ENCODE measurements around the gene SCAF1. TPM values are rescaled to one million over a fixed set of nuclear protein-coding genes. Genes with fewer than 3 reads are reported as not detected.

The SCAF1 gene
- total and polyA plus RNA-seq, 9 of the 15 experiments (the other 6 are each of a cell fraction or from before 2014, with no cell fraction given) = 0.20 to 79.0 (median 4.9) TPM

DNA sequence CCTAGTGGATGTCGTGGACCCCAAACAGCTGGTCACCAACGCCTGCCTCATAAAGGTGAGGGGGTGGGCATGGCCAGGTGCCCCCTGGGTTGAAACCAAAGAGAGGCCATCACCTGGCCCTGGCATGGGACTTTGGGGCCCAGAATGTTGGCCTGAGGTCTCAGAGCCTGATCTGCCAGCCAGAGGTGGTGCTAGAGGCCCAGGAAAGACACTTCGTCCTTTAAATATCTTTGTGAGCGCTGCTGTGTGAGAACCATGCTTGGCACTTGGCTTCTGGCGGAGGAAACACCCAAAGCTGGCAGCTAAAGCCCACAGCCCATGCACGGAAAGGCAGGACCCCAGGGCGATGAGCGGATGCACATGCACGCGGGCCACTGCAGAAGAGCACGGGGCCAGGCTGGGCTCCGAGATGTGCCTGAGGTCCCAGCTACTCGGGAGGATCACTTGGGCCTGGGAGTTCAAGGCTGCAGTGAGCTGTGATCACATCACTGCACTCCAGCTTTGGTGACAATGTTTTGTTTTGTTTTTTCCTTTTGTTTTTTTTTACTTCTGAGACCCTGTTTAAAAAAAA, 43.1 kb downstream of the SCAF1 start (continued):
- TF ChIP-seq ZNF23 (CRISPR knock-in tag; IDR thresholded peaks at IDR 0.05) (no peak), ZNF444 (CRISPR knock-in tag; IDR thresholded peaks at IDR 0.05) (no peak)

DNA sequence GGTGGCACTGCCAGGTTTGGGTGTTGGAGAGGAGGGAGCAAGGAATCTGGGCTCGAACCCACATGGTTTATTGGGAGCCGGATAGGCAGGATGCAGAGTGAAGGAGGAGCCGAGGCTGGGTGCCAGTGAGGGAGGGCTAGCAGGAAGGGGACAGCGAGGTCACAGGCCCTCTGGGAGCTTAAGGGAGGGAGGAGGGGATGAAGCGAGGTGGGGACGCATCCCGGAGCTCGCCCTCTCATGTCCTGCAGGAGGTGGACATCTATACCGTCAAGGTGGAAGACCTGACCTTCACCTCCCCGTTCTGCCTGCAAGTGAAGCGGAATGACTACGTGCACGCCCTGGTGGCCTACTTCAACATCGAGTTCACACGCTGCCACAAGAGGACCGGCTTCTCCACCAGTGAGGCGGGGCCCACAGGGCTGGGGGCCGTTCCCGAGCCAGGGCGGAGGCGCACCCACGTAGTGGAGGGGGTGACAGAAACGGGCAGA, 43.9 kb downstream of the SCAF1 start:
- no peak for TF ChIP-seq HMGN3 (IDR thresholded peaks at IDR 0.05; ENCODE audit: borderline replicate concordance, extremely low read depth, insufficient read length, low read depth, low read length)
- no peak for TF ChIP-seq ZNF830 (CRISPR knock-in tag; IDR thresholded peaks at IDR 0.05)
- TF ChIP-seq ELF2 (CRISPR knock-in tag; IDR thresholded peaks at IDR 0.05) = no peak
- peak; percentile 45; the same call in 1 of the 2 replicates for TF ChIP-seq POLR2G (IDR thresholded peaks at IDR 0.05; ENCODE audit: low read depth, low read length)
- no peak for TF ChIP-seq PRPF4 (IDR thresholded peaks at IDR 0.05; ENCODE audit: insufficient read depth, low read depth, low read length, poor library complexity, severe bottlenecking)
- TF ChIP-seq RBFOX2 (IDR thresholded peaks at IDR 0.05; ENCODE audit: low read depth, low read length) = peak; percentile 52; the same call in 1 of the 2 replicates
- TF ChIP-seq POLR2A (conservative IDR thresholded peaks at IDR 0.05) = peak; percentile 53; the same call in 1 of the 2 replicates
- no peak for TF ChIP-seq ARNT (IDR thresholded peaks at IDR 0.05)
- no peak for TF ChIP-seq CEBPG (CRISPR knock-in tag; IDR thresholded peaks at IDR 0.05)
- TF ChIP-seq CEBPG (tag; conservative IDR thresholded peaks at IDR 0.05 in 1 of 2, IDR thresholded peaks at IDR 0.05 in 1 of 2) = no peak
- DNase-seq (ENCODE audit: extremely low read depth in 1 of 4, low spot score in 3 of 4) (no peak), ATAC-seq (no peak), FAIRE-seq (no peak)
- ChIA-PET CTCF (ENCODE audit: low intra/inter-chr PET ratio) (no interaction called here), POLR2A (interaction anchor here (0.7 to 1.0 kb wide), 3 partner anchors 9 to 27 kb away, joined by 3 to 8 read pairs (median 3); partner anchors contain the start of gene PRMT1)
- intact Hi-C loops (cut with micrococcal nuclease) = loop anchor here (2.0 kb wide), 1 partner anchor 75 kb away; no protein-coding TSS in a partner anchor
- no peak overlapping the region for H2AFZ ChIP-seq (ENCODE audit: low read depth, low read length)
- 98% methylated on average over 21 of the region's 23 CpGs for WGBS (ENCODE audit: insufficient coverage, low coverage, missing lambda C conversion rate)
- H4K20me1 ChIP-seq (replicated peaks; ENCODE audit: control insufficient read depth, insufficient read depth, low read length) = peaks cover 5% of the 10 kb centered on the region; the same call in 1 of the 2 replicates
- no peaks in the 10 kb centered on the region for H3K9me3 ChIP-seq (replicated peaks; ENCODE audit: control insufficient read depth, insufficient read depth, low read depth, low read length)
- peaks cover 3% of the 10 kb centered on the region for H3K9me1 ChIP-seq (ENCODE audit: control insufficient read depth, insufficient read depth, low read length)
- H3K79me2 ChIP-seq (ENCODE audit: control insufficient read depth, insufficient read depth, low read length) = peaks cover 13% of the 10 kb centered on the region
- H3K4me2 ChIP-seq (ENCODE audit: insufficient read depth, low read length) = no peak overlapping the region
- BruUV-seq (replicated peaks) = no TSS peak
- no peaks in the 10 kb centered on the region for H3K27me3 ChIP-seq (ENCODE audit: control insufficient read depth in 2 of 2, insufficient read depth in 2 of 2, low read length in 2 of 2)
- peaks cover 84% of the 10 kb centered on the region for H3K36me3 ChIP-seq (ENCODE audit: control insufficient read depth, insufficient read depth, low read length)
- peaks cover 2 to 69% of the 10 kb centered on the region in 2 experiments; a peak in 2 of 5 replicates for H3K4me1 ChIP-seq (replicated peaks in 1 of 2; ENCODE audit: control insufficient read depth in 2 of 2, insufficient read depth in 2 of 2, low read length in 2 of 2)
- H3K9ac ChIP-seq (ENCODE audit: insufficient read depth in 1 of 2, low read depth in 2 of 2, low read length in 2 of 2) = no peak overlapping the region
- H3K27ac ChIP-seq (ENCODE audit: extremely low read depth, low read depth, low read length) = no peak overlapping the region
- in situ Hi-C loops (cut with MboI) = no loop called here
- H3K4me3 ChIP-seq = no peak overlapping the region

Data from K562 (cell line).